Ureter (tissue), 1 donor: ENCODE results near the gene GSTO2. TPM values are rescaled to one million over a fixed set of nuclear protein-coding genes. Genes with fewer than 3 reads are reported as not detected.
A peak's percentile ranks its signal among the peaks of the same experiment; 100 is the strongest.

Experiments
- DNase-seq: peaks from one replicate; pipeline ENCODE4 v3.0.0-alpha.2; 2020; ENCODE audit warnings: low spot score
- total RNA-seq: library from RNA; stranded (reverse); gene quantifications from one replicate; pipeline ENCODE4 v1.2.4, GENCODE V29; 2023
- donor health status: DM: yes; HTN: yes; CAD: no.

The GSTO2 gene
- total RNA-seq, 1 donor from 2014 or later = 47.0 TPM

DNA sequence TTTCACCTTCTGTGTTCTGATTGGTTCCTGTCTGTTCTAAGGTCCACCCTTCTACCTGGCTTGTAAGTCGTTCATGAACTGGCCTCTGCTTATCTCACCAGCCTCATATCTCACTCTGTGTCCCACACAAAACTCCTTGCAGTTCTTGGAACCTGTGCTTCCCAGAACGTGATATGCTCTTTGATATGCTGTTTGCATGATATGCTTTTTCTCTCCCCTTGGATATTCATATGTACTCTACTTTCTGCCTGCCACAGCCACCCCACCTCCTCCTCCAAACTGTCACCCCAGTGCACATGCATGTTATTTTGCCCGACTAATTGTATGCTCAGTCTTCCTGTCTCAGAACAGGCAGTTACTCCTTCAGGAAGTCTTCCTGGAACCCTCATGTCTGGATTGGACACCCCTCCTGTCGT lies 71.1 kb downstream of the GSTO2 start:
- no peak for DNase-seq

DNA sequence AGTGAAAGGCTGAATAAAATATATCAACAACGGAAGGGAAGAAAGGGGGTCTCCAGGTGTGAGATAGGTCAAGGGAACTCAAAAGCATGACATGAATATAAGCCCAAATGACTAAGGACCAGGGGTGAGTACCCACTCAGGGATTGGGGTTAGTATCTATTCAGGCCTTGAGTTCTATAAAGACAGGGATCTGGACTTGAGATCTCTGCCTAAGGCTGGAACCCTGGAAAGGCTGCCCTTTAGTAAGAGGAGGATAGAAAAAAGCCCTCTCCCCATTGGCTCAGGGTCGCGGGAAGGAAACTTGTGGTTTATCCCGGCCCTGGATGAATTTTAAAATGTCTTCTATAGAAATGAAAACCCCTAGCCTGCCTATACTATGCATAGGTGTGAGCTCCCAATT lies 71.7 kb downstream of the GSTO2 start:
- no peak for DNase-seq

DNA sequence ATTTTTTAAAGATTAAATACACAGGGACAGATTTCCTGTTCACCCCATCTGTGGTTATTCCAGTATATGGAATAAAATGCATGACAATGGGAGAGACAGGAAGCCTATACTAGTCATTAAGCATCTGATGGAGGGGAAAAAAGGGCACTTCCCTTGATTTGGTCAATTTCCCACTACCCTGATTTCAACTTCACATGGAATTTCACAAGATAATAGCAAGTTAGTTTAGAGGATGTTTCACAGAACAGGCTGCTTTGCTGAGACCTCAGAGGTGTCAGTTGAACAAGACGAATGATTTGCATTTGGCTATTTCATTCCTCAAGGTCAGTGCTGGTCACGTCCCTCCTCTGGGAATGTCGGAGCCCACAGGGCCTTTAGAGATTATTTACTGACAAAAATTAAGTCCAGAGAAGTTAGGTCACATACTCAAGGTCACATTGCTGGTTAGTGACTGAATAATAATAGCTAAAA lies 74.0 kb downstream of the GSTO2 start:
- no peak for DNase-seq

DNA sequence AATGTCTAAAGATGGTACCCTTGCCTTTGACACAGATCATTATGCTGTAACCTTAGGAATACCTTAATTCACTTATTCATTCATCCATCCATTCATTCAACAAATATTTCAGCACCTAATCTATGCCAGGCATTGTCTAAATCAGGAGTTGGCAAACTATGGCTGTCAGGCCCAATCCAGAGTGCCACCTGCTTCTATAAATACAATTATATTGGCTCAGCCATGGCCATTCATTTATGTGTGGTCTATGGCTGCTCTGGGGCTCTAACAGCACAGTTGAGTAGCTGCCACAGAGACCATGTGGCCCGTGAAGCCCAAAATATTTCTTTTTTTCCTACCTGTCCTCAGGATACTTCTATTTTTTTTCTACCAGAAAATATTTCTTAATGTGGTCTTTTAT lies 75.2 kb downstream of the GSTO2 start:
- no peak for DNase-seq

DNA sequence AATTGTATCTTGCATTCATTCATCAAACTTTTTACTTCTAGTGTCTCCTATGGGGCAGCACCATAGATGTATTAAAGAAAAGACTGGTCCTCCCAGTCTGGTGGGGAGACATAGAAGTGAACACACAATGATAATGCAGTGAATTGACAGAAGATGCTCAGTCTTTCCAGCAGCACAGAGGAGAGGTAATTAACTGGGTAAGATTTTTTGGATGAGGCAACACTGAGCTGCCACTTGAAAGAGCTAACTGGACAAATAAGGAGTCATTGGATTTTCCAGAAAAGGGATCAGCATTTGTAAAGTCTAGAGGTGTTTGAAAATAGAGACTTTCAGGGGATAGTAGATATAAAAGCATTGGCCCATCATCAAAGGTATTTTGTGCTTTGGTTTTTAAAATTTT lies 76.5 kb downstream of the GSTO2 start:
- no peak for DNase-seq

DNA sequence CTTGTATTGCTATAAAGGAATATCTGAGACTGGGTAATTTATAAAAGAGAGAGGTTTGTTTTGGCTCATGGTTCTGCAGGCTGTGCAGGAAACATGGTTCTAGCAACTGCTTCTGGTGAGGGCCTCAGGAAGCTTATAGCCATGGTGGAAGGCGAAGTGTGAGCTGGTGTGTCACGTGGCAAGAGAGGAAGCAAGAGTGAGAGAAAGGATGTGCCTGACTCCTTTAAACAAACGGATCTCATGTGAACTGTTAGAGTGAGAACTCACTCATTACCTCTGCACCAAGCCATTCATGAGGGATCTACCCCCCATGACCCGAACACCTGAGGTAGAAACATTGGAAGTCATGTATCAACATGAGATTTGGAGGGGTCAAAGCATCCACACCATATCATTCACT lies 77.0 kb downstream of the GSTO2 start:
- DNase-seq = no peak

DNA sequence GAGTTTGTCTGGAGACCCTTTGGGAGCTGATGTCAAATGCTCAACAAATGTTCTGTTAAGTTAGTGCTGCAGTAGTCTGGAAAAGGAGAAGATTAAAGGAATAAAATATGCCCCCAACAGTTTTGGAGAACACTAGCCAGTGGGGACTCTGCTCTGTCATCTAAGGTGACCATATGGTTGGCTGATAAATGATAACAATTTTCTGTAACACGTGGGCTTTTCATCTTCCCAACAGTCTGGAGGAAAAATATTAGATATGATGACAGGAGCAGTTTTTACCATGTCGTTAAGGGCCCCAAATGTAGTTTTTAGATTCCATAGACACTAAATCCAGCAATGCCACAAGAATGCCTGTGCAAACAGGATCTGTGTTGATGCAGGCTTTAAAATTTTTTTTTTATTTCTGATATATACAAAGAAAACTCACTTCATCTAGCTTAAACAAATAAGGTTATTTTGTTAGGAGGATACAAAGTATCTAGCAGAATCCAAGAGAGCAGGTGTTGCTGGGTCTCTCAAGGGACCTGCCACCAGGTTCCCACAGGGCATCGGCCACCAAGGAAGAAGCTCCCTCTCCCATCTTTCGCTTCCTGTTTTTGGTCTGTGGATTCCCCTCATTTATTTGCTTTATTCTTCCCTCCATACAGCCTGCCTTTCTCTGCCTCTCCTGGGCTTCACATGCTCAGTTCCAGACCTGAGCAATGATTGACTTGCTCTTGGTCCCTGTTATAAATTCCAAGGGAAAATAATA lies 78.5 kb downstream of the GSTO2 start:
- DNase-seq = no peak

DNA sequence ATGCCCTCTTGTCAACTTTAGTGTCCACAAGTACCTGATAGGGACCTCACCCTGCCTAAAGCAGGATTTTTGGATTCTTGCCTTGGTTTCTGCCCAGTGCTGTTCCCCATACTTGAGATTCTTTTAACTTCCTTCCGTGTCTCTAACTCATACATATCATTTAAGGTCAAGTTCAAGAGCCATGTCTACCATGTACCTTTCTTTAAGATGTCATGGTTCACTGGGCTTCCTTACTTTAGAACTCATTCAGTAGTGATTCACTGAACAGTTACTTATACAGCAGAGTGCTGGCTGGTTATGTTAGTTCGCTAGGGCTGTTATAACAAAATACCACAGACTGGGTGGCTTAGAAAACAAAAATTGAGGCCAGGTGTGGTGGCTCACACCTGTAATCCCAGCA lies 79.6 kb downstream of the GSTO2 start:
- DNase-seq = no peak

DNA sequence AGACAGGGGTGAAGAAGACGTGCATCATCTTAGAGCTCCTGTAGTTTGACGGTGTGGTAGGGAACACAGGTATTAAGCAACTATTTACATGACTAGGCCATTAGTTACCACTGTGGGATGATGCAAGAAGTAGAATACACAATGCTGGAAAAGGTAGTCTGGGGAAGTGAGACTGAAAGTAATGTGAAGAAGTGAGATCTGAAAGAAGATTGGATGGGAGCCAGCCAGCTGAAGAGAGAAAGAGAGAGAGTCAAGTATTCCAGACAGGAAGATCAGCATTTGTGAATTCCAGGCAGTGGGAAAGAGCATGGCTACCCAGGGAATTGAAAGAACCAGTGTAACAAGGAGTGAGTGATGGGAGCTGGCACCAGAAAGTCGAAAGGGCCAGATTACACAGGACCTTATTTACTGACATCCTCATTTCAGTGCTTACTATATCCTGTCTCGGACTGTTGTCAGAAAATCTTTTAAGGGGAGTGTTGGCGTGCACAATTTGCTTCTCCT lies 80.7 kb downstream of the GSTO2 start:
- no peak for DNase-seq

DNA sequence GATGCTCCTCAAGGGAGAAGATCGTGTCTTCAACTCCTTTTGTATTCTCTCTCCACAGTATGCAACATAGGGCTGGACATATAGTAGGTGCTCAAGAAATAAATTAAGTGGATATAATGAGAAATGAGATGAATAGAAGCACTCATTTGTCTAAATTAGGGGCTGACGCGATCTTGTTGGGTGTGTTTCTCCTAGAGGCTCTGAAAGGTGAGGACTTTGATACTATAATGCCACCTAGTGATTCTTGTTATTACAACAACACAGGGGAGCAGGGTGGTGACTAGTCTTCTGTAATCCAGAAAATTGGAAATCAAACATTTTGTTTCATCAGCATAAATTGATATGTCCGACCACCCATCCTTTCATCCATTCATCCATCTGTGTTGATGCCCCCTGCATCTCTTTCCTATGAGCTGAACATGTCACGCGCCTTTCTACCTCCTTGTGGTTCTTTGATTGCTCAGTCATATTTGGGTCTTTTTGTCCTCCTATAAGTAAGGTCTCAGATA lies 81.2 kb downstream of the GSTO2 start:
- DNase-seq = no peak

DNA sequence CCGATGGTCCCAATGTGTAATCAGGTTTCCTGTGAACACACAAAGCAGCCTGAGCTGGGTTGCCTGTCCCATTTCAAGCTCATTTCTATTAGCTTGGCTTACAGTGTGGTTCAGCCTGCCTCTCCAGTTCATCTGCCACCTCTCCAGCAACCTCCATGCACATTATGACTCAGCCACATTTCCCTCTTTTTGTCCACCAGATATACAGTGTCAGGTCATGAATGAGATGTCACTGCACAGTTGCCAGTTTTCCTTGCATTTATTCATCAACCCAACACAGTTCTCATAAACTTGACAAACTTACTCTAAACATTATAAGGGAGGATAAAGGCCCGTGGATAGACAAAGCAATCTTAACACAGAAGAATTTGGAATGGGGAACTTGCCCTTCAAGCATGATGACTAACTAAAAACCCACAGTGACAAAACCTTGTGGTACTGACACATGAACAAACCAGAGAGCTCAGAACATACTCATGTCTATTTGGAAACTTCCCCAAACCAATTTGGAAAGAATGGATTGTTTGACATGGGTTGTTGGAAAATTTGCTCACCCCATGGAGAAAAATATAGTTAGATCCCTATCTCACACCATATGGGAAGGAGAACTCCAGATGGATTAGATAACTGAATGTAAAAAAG lies 82.2 kb downstream of the GSTO2 start:
- DNase-seq = no peak

DNA sequence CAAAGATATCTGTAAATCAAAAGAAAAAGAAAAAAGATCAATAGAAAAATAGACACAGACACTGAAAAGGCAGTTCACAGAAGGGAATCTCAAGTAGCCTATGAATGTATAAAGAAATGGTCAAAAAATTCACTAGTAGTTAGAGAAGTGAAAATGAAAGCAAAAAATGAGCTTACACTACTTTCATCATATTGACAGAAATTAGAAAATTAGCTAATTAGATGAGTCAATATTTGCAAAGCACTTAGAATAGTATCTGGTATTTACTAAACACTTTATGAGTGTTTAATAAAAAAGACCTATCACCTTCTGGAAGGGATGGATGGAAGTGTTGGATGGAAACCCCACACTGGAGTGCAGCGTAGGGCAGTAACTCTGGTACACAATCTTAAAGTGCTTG lies 82.9 kb downstream of the GSTO2 start:
- DNase-seq = no peak

DNA sequence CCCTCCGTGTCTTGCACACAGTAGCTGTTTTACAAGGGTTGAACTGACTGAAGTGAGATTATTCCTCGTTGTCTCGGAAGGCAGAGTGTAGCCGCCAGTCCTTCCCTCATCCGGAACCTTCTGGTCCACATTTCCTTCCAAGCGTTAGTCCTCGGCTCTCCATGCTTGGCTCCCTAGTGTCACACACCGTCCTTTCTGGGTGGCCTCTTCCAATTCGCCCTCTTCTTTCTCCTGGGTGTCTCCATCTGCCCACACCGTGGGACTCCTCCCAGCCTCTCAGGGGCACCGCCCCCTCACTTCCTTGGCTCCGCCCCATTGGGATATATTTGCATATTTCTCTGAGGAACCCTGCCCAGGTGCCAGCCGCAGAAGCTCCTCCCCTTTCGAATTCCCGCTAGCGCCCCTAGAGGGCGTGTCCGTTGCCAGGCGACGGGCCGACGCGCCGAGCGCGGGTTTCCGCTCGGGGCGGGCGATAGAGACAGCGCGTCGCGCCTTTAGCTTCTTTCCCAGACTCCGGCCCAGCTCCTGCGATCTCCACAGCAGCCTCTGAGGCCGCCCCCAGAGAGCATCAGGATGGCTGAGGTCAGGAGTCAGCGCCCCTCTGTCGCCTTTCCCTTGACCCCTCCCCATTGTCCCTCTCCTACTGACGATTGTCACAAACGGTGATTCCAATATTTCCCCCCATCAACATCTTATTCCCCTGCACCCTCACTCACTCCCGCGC lies 84.5 kb downstream of the GSTO2 start, which contains the start of gene CFAP58:
Gene CFAP58 (plus strand): TSS at position 509 of the 724 bp plus-strand sequence. CDS start 65 bp downstream, at position 574.
- DNase-seq = peak; percentile 94

Other genes with a start within 250 kb of the GSTO2 start
- gene COL17A1, start 183.3 kb upstream of the GSTO2 start, total RNA-seq = 18.5 TPM
- gene SFR1, start 147.0 kb upstream of the GSTO2 start, total RNA-seq = 8.4 TPM
- gene CFAP43, start 36.8 kb upstream of the GSTO2 start, total RNA-seq = 1.9 TPM
- gene GSTO1, start 14.3 kb upstream of the GSTO2 start, total RNA-seq = 79.4 TPM
- gene ITPRIP, start 69.3 kb downstream of the GSTO2 start, total RNA-seq = 18.3 TPM
- gene CFAP58, start 84.6 kb downstream of the GSTO2 start, total RNA-seq = 0.55 TPM